ENCODE measurements around the gene CACNA1H.

GRCh38 chr16:1107141-1107540, 45.8 kb upstream of the CACNA1H start:
- TF ChIP-seq CTCF (IDR thresholded peaks at IDR 0.05): no peak
- TF ChIP-seq POLR2A (IDR thresholded peaks at IDR 0.05): no peak

All from uterus (tissue), 2 donors.